GM23248 (cell line): ENCODE results near the gene NEB.
"Not testable (repeated sequence)": the region's sequence is repeated elsewhere in the genome, so short reads cannot be mapped to it uniquely, and the experiment has no call there.

Experiments
- EZH2 ChIP-seq: fragments of 200-600 bp; sonication (generic); IDR thresholded peaks from 2 replicates; pipeline ENCODE4 v1.6.1; 2018; ENCODE audit warnings: antibody characterized with exemption, mild to moderate bottlenecking; ENCODE audit not compliant: insufficient read depth, poor library complexity, severe bottlenecking
- EZH2phosphoT487 ChIP-seq: fragments of 200-600 bp; sonication (generic); IDR thresholded peaks from 2 replicates; pipeline ENCODE4 v1.6.1; 2018; ENCODE audit warnings: antibody characterized with exemption, moderate library complexity, mild to moderate bottlenecking, low read depth; ENCODE audit not compliant: insufficient read depth

GRCh38 chr2:151591908-151592255 is 142.4 kb downstream of the NEB start:
- TF ChIP-seq EZH2phosphoT487, EZH2: not testable (repeated sequence)
